ENCODE data around the gene ANXA1.

The ANXA1 gene

GRCh38 chr9:73200694-73201452 lies 49.2 kb downstream of the ANXA1 start:
- Histone ChIP-seq H3K27me3 (ENCODE audit: insufficient read depth, low read length) (no peaks in the 10 kb centered on the region), H3K14ac (ENCODE audit: low read length) (no peak overlapping the region), H2BK120ac (ENCODE audit: insufficient read depth, low read length, poor library complexity) (no peak overlapping the region), H3K79me1 (ENCODE audit: low read length) (no peaks in the 10 kb centered on the region), H3K4me1 (ENCODE audit: control insufficient read depth in 1 of 2, insufficient read depth in 2 of 2, low read length in 2 of 2) (no peaks in the 10 kb centered on the region), H3K18ac (ENCODE audit: low read length) (no peak overlapping the region), H3K36me3 (ENCODE audit: control insufficient read depth in 1 of 2, insufficient read depth in 2 of 2, low read length in 2 of 2) (no peaks in the 10 kb centered on the region), H2AK5ac (ENCODE audit: low read length) (no peak overlapping the region), H3K27ac (ENCODE audit: low read depth, low read length) (no peak overlapping the region), H4K12ac (ENCODE audit: low read depth, low read length) (no peak overlapping the region), H2BK5ac (ENCODE audit: low read depth, low read length, poor library complexity) (no peak overlapping the region), H4K91ac (ENCODE audit: low read depth, low read length) (no peak overlapping the region), H3K4me2 (ENCODE audit: low read length) (no peak overlapping the region), H2AFZ (ENCODE audit: insufficient read depth, low read length, poor library complexity) (no peak overlapping the region), H3K4me3 (ENCODE audit: low read depth, low read length) (no peak overlapping the region), H3K9me3 (ENCODE audit: insufficient read depth, low read depth, low read length) (no peaks in the 10 kb centered on the region), H3K4ac (ENCODE audit: low read depth, low read length) (no peak overlapping the region), H3K9ac (ENCODE audit: low read length) (no peak overlapping the region), H2BK12ac (ENCODE audit: low read length) (no peak overlapping the region), H3K79me2 (ENCODE audit: control insufficient read depth, insufficient read depth, low read length, poor library complexity) (no peaks in the 10 kb centered on the region), H4K8ac (ENCODE audit: low read depth, low read length) (no peak overlapping the region), H3K23ac (ENCODE audit: low read length) (no peak overlapping the region)
- no CpG with 5 or more reads among the region's 9 CpGs for WGBS (ENCODE audit: extremely low coverage, insufficient coverage, insufficient read length)
- peak in 1 of 2 donors; percentile 76 for DNase-seq

GRCh38 chr9:73202980-73203379 lies 51.3 kb downstream of the ANXA1 start:
- no peak for DNase-seq
- no peak overlapping the region for H3K27ac ChIP-seq (ENCODE audit: low read depth, low read length)
- H2BK120ac ChIP-seq (ENCODE audit: insufficient read depth, low read length, poor library complexity) = no peak overlapping the region

GRCh38 chr9:73204936-73205335 lies 53.3 kb downstream of the ANXA1 start:
- no peaks in the 10 kb centered on the region for H3K4me1 ChIP-seq (ENCODE audit: control insufficient read depth in 1 of 2, insufficient read depth in 2 of 2, low read length in 2 of 2)
- no peaks in the 10 kb centered on the region for H3K79me2 ChIP-seq (ENCODE audit: control insufficient read depth, insufficient read depth, low read length, poor library complexity)
- H4K91ac ChIP-seq (ENCODE audit: low read depth, low read length) = no peak overlapping the region
- H4K12ac ChIP-seq (ENCODE audit: low read depth, low read length) = no peak overlapping the region
- no CpG with 5 or more reads among the region's 4 CpGs for WGBS (ENCODE audit: extremely low coverage, insufficient coverage, insufficient read length)
- no peak overlapping the region for H2BK5ac ChIP-seq (ENCODE audit: low read depth, low read length, poor library complexity)
- no peak overlapping the region for H3K4ac ChIP-seq (ENCODE audit: low read depth, low read length)
- H3K36me3 ChIP-seq (ENCODE audit: control insufficient read depth in 1 of 2, insufficient read depth in 2 of 2, low read length in 2 of 2) = no peaks in the 10 kb centered on the region
- no peak overlapping the region for H3K27ac ChIP-seq (ENCODE audit: low read depth, low read length)
- H3K14ac ChIP-seq (ENCODE audit: low read length) = no peak overlapping the region
- DNase-seq = no peak
- no peaks in the 10 kb centered on the region for H3K9me3 ChIP-seq (ENCODE audit: insufficient read depth, low read depth, low read length)
- no peak overlapping the region for H2BK120ac ChIP-seq (ENCODE audit: insufficient read depth, low read length, poor library complexity)
- no peak overlapping the region for H3K4me3 ChIP-seq (ENCODE audit: low read depth, low read length)
- H4K8ac ChIP-seq (ENCODE audit: low read depth, low read length) = no peak overlapping the region
- no peak overlapping the region for H3K23ac ChIP-seq (ENCODE audit: low read length)
- H3K27me3 ChIP-seq (ENCODE audit: insufficient read depth, low read length) = no peaks in the 10 kb centered on the region
- no peak overlapping the region for H3K9ac ChIP-seq (ENCODE audit: low read length)
- H2BK12ac ChIP-seq (ENCODE audit: low read length) = no peak overlapping the region
- H3K18ac ChIP-seq (ENCODE audit: low read length) = no peak overlapping the region
- H3K4me2 ChIP-seq (ENCODE audit: low read length) = no peak overlapping the region
- no peak overlapping the region for H2AFZ ChIP-seq (ENCODE audit: insufficient read depth, low read length, poor library complexity)
- no peaks in the 10 kb centered on the region for H3K79me1 ChIP-seq (ENCODE audit: low read length)
- no peak overlapping the region for H2AK5ac ChIP-seq (ENCODE audit: low read length)

More at GRCh38 chr9:73202980-73203379, 51.3 kb downstream of the ANXA1 start:
- Histone ChIP-seq H4K91ac (ENCODE audit: low read depth, low read length) (no peak overlapping the region), H3K23ac (ENCODE audit: low read length) (no peak overlapping the region), H2BK5ac (ENCODE audit: low read depth, low read length, poor library complexity) (no peak overlapping the region), H3K9ac (ENCODE audit: low read length) (no peak overlapping the region), H2AK5ac (ENCODE audit: low read length) (no peak overlapping the region), H2BK12ac (ENCODE audit: low read length) (no peak overlapping the region), H3K4me3 (ENCODE audit: low read depth, low read length) (no peak overlapping the region), H3K27me3 (ENCODE audit: insufficient read depth, low read length) (no peaks in the 10 kb centered on the region), H3K14ac (ENCODE audit: low read length) (no peak overlapping the region), H3K36me3 (ENCODE audit: control insufficient read depth in 1 of 2, insufficient read depth in 2 of 2, low read length in 2 of 2) (no peaks in the 10 kb centered on the region), H3K4me1 (ENCODE audit: control insufficient read depth in 1 of 2, insufficient read depth in 2 of 2, low read length in 2 of 2) (no peaks in the 10 kb centered on the region), H2AFZ (ENCODE audit: insufficient read depth, low read length, poor library complexity) (no peak overlapping the region), H3K79me2 (ENCODE audit: control insufficient read depth, insufficient read depth, low read length, poor library complexity) (no peaks in the 10 kb centered on the region), H3K18ac (ENCODE audit: low read length) (no peak overlapping the region), H3K4me2 (ENCODE audit: low read length) (no peak overlapping the region), H3K9me3 (ENCODE audit: insufficient read depth, low read depth, low read length) (no peaks in the 10 kb centered on the region), H3K4ac (ENCODE audit: low read depth, low read length) (no peak overlapping the region), H3K79me1 (ENCODE audit: low read length) (no peaks in the 10 kb centered on the region), H4K12ac (ENCODE audit: low read depth, low read length) (no peak overlapping the region), H4K8ac (ENCODE audit: low read depth, low read length) (no peak overlapping the region)
- WGBS (ENCODE audit: extremely low coverage, insufficient coverage, insufficient read length) = no CpG with 5 or more reads among the region's 1 CpG

GRCh38 chr9:73206851-73207250 lies 55.2 kb downstream of the ANXA1 start:
- H4K12ac ChIP-seq (ENCODE audit: low read depth, low read length) = no peak overlapping the region
- H3K36me3 ChIP-seq (ENCODE audit: control insufficient read depth in 1 of 2, insufficient read depth in 2 of 2, low read length in 2 of 2) = no peaks in the 10 kb centered on the region
- H3K18ac ChIP-seq (ENCODE audit: low read length) = no peak overlapping the region
- no peak overlapping the region for H2BK12ac ChIP-seq (ENCODE audit: low read length)
- H2AFZ ChIP-seq (ENCODE audit: insufficient read depth, low read length, poor library complexity) = no peak overlapping the region
- H2AK5ac ChIP-seq (ENCODE audit: low read length) = no peak overlapping the region
- no peak overlapping the region for H3K4me3 ChIP-seq (ENCODE audit: low read depth, low read length)
- H3K4ac ChIP-seq (ENCODE audit: low read depth, low read length) = no peak overlapping the region
- no peak overlapping the region for H3K27ac ChIP-seq (ENCODE audit: low read depth, low read length)
- no peak overlapping the region for H3K14ac ChIP-seq (ENCODE audit: low read length)
- H4K91ac ChIP-seq (ENCODE audit: low read depth, low read length) = no peak overlapping the region
- H3K79me2 ChIP-seq (ENCODE audit: control insufficient read depth, insufficient read depth, low read length, poor library complexity) = no peaks in the 10 kb centered on the region
- no peak overlapping the region for H2BK120ac ChIP-seq (ENCODE audit: insufficient read depth, low read length, poor library complexity)
- H3K4me1 ChIP-seq (ENCODE audit: control insufficient read depth in 1 of 2, insufficient read depth in 2 of 2, low read length in 2 of 2) = no peaks in the 10 kb centered on the region
- DNase-seq = no peak
- no peak overlapping the region for H2BK5ac ChIP-seq (ENCODE audit: low read depth, low read length, poor library complexity)
- no peak overlapping the region for H3K4me2 ChIP-seq (ENCODE audit: low read length)
- no peak overlapping the region for H4K8ac ChIP-seq (ENCODE audit: low read depth, low read length)
- no peak overlapping the region for H3K9ac ChIP-seq (ENCODE audit: low read length)
- WGBS (ENCODE audit: extremely low coverage, insufficient coverage, insufficient read length) = no CpG with 5 or more reads among the region's 1 CpG
- no peaks in the 10 kb centered on the region for H3K9me3 ChIP-seq (ENCODE audit: insufficient read depth, low read depth, low read length)
- no peaks in the 10 kb centered on the region for H3K27me3 ChIP-seq (ENCODE audit: insufficient read depth, low read length)
- no peaks in the 10 kb centered on the region for H3K79me1 ChIP-seq (ENCODE audit: low read length)
- H3K23ac ChIP-seq (ENCODE audit: low read length) = no peak overlapping the region

All from trophoblast cell (in vitro differentiated cells and primary cell).